Sigmoid colon (tissue), 7 donors: Measurements from ENCODE around the gene ARL8A. TPM values are rescaled to one million over a fixed set of nuclear protein-coding genes. Genes with fewer than 3 reads are reported as not detected.
A peak's percentile ranks its signal among the peaks of the same experiment; 100 is the strongest.

Experiments used
- DNase-seq: peaks from one replicate; pipeline ENCODE4 v3.0.0-alpha.2; 2019
- H3K27ac ChIP-seq, 4 donors: fragments of 200-600 bp; sonication (generic); one replicate each; pipeline ENCODE4 v1.5.1; 2016 to 2019; ENCODE audit warnings: mild to moderate bottlenecking in 1 of 4
- H3K27me3 ChIP-seq, 3 donors: fragments of 200-600 bp; sonication (generic); one replicate each; pipeline ENCODE4 v1.5.1; 2019; ENCODE audit warnings: mild to moderate bottlenecking in 1 of 3
- H3K36me3 ChIP-seq, 4 donors: fragments of 200-600 bp; sonication (generic); one replicate each; pipeline ENCODE4 v1.5.1; 2016 to 2019
- H3K4me1 ChIP-seq, 4 donors: fragments of 200-600 bp; sonication (generic); one replicate each; pipeline ENCODE4 v1.5.1; 2017 to 2019
- H3K4me3 ChIP-seq, 4 donors: fragments of 200-600 bp; sonication (generic); one replicate each; pipeline ENCODE4 v1.5.1; 2017 to 2019; ENCODE audit warnings: mild to moderate bottlenecking in 2 of 4, moderate library complexity in 1 of 4
- H3K9me3 ChIP-seq, 4 donors: fragments of 200-600 bp in 3 of 4; sonication (generic) in 3 of 4; one replicate each; pipeline versions ENCODE4 v1.5.1 to v1.6.1; 2013 to 2019
- EP300 ChIP-seq, 4 donors: sonication (generic); formaldehyde crosslinking; IDR thresholded peaks; one replicate each; pipeline ENCODE4 v1.6.1; 2017; ENCODE audit warnings: antibody characterized with exemption in 4 of 4
- POLR2A ChIP-seq, 2 donors: fragments of 450-650 bp; IDR thresholded peaks; one replicate each; pipeline ENCODE4 v1.6.1; 2016; ENCODE audit warnings: antibody characterized with exemption in 2 of 2, mild to moderate bottlenecking in 2 of 2, moderate library complexity in 2 of 2
- POLR2AphosphoS5 ChIP-seq, 4 donors: sonication (generic); formaldehyde crosslinking; IDR thresholded peaks; one replicate each; pipeline ENCODE4 v1.6.1; 2017; ENCODE audit warnings: antibody characterized with exemption in 4 of 4
- WGBS, 2 donors: extraction: QIAGEN DNeasy Blood & Tissue Kit; methylation state at CpG; one replicate each; pipeline ENCODE4 v1.1.7; 2013; 5-methylcytosine and 5-hydroxymethylcytosine counted together
- intact Hi-C: fragments of 100-400 bp; cut with DNase I; formaldehyde crosslinking; loops from one replicate; pipeline ENCODE4 v1.15.1; 2023
- polyA plus RNA-seq, 3 donors: library from polyadenylated mRNA; stranded (reverse); fragments of 200-250 nt; gene quantifications; one replicate each; pipeline ENCODE4 v1.2.3, GENCODE V29; 2013
- small RNA-seq, 3 donors: library from RNA; depleted of rRNA; stranded (forward); fragments of <200 nt; gene quantifications; one replicate each; pipeline ENCODE3, GENCODE V24; 2016
- total RNA-seq, 4 donors: library from RNA; depleted of rRNA; stranded (reverse); fragments of >200 nt; gene quantifications; one replicate each; pipeline ENCODE4 v1.1.0, GENCODE V29; 2016
- TF ChIP-seq, protein P1 (sequence below), 4 experiments: fragments of 450-650 bp in 3 of 4; fragments of 200-600 bp in 1 of 4; IDR thresholded peaks; one replicate each; pipeline ENCODE4 v1.5.1; 2016 to 2019; ENCODE audit warnings: antibody characterized with exemption in 4 of 4, mild to moderate bottlenecking in 3 of 4, moderate library complexity in 2 of 4
- donor health status: healthy with polysubstance abuse.
- donor health status: Bipolar disorder and iron deficiency.
- donor health status: healthy.

ARL8A gene
- total and polyA plus RNA-seq, 7 donors: 13.8 to 29.0 (median 22.4) TPM

GRCh38 chr1:202086579-202087350 lies 57.8 kb downstream of the ARL8A start:
- intact Hi-C loops: no loop called here
- no peak for DNase-seq
- Histone ChIP-seq H3K36me3 (no peaks in the 10 kb centered on the region), H3K27me3 (no peaks in the 10 kb centered on the region), H3K27ac (peak overlapping the region in 1 of 4 donors; percentile 34), H3K4me3 (no peak overlapping the region), H3K4me1 (no peaks in the 10 kb centered on the region), H3K9me3 (no peaks in the 10 kb centered on the region)
- TF ChIP-seq, protein P1, sequence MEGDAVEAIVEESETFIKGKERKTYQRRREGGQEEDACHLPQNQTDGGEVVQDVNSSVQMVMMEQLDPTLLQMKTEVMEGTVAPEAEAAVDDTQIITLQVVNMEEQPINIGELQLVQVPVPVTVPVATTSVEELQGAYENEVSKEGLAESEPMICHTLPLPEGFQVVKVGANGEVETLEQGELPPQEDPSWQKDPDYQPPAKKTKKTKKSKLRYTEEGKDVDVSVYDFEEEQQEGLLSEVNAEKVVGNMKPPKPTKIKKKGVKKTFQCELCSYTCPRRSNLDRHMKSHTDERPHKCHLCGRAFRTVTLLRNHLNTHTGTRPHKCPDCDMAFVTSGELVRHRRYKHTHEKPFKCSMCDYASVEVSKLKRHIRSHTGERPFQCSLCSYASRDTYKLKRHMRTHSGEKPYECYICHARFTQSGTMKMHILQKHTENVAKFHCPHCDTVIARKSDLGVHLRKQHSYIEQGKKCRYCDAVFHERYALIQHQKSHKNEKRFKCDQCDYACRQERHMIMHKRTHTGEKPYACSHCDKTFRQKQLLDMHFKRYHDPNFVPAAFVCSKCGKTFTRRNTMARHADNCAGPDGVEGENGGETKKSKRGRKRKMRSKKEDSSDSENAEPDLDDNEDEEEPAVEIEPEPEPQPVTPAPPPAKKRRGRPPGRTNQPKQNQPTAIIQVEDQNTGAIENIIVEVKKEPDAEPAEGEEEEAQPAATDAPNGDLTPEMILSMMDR (IDR thresholded peaks at IDR 0.05): no peak
- TF ChIP-seq EP300 (IDR thresholded peaks at IDR 0.05) (no peak), POLR2A (IDR thresholded peaks at IDR 0.05) (no peak), POLR2AphosphoS5 (IDR thresholded peaks at IDR 0.05) (no peak)
- WGBS, 2 donors: 13 to 56% methylated on average over 7 of the region's 7 CpGs

DNA sequence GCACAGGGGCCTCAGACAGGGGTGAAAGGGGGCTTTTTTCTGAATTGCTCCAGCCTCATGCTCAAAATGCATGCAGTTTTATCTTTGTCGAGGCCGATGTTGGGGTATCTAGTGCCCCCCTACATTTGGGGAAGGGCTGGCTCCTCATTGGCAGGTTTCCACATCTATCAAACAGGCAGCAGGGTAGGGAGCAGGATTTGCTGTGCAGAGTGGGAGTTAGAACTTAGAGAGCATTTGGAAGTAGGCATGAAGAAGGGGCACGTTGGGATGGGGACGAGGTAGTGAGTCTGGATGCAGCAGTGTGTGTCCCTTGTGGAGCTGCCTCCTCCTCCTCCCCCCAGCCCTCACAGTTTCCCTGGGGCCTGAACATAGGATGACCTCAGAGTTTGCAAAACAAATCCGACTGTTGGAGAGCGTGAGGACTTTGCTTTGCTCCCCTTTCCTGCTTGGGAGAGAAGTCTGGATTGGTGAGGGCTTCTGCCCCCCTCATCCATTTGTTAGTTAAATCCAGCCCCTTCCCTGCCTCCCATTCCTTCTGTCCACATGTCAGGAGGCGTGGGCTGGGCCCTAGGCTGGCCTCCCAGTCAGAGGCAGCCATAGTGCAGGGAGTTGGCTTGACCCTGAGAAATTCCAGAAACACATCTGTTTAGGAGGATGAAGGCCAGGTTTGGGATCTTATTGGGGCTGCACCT lies 58.7 kb downstream of the ARL8A start:
- TF ChIP-seq POLR2AphosphoS5 (IDR thresholded peaks at IDR 0.05) (no peak), EP300 (IDR thresholded peaks at IDR 0.05) (no peak), POLR2A (IDR thresholded peaks at IDR 0.05) (no peak)
- TF ChIP-seq, protein P1 (IDR thresholded peaks at IDR 0.05): no peak
- H3K27me3 ChIP-seq: no peaks in the 10 kb centered on the region
- DNase-seq: no peak
- peak overlapping the region in 2 of 4 donors; percentile 20 to 34 for H3K27ac ChIP-seq
- H3K4me3 ChIP-seq: no peak overlapping the region
- H3K4me1 ChIP-seq: no peaks in the 10 kb centered on the region
- intact Hi-C loops: no loop called here
- H3K36me3 ChIP-seq: no peaks in the 10 kb centered on the region
- WGBS, 2 donors: 11 to 44% methylated on average over 7 of the region's 7 CpGs
- H3K9me3 ChIP-seq: no peaks in the 10 kb centered on the region

DNA sequence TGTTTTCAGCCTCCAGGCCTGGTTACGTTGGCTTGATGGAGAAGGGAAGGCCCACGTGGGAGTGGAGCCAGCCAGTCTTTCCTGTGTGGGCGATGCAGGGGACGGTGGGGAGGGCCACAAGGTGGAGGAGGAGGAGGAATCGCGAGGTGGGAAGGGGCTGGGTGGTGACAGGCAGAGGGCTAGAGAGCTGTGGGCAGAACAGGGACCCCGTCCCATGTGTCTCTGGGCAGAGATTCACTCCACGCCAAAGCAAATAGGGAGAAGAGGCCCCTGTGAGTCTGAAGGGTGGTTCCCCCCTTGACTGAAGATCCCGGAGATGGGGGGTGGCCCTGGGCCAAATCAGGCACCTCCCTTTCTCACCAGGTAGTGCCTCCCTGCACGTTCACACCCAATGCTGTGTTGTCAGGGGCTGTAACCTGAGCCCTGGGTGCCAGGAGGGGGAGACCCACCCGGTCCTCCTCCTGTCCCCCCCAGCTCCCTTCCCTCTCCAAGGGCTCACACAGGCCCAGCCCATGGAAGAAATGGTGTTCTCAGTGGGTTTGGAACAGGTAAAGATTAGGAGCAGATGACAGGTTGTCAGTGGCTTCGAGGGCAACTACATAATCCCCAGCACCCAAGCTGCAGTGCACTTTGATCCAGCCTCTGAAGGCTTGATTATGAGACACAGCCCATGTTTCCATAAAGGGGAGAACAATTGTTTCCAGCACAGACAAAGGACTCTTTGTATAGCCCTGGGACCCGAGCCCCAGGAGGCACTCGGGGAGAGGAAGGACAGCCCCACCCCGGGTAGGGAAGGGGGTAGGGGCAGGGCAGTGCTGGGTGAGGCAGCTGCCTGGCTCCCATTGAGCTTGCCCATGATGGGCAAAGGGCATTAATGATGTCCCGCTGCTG lies 59.5 kb downstream of the ARL8A start:
- DNase-seq: no peak
- H3K4me3 ChIP-seq: no peak overlapping the region
- no peaks in the 10 kb centered on the region for H3K9me3 ChIP-seq
- H3K4me1 ChIP-seq: no peaks in the 10 kb centered on the region
- intact Hi-C loops: no loop called here
- TF ChIP-seq POLR2A (IDR thresholded peaks at IDR 0.05) (no peak), POLR2AphosphoS5 (IDR thresholded peaks at IDR 0.05) (no peak), EP300 (IDR thresholded peaks at IDR 0.05) (no peak)
- TF ChIP-seq, protein P1 (IDR thresholded peaks at IDR 0.05): no peak
- no peaks in the 10 kb centered on the region for H3K27me3 ChIP-seq
- H3K27ac ChIP-seq: peak overlapping the region in 2 of 4 donors; percentile 20 to 55
- 12 to 47% methylated on average over 16 of the region's 16 CpGs for WGBS, 2 donors
- H3K36me3 ChIP-seq: no peaks in the 10 kb centered on the region

Small RNA genes lying within 50 kb of the gene (small RNA-seq; reads per million reads assigned to genes)
- 0 reads per million in 3 donors for gene CRIP1P3

Other genes with a start within 250 kb of the ARL8A start
- 1,000 to 10,000 TPM in 1 of 4 donors, 100 to 1,000 TPM in 3; 633 to 1,011 (median 785) TPM for gene LMOD1, start 198.2 kb downstream of the ARL8A start, total RNA-seq
- gene LMOD1, start 198.2 kb downstream of the ARL8A start, polyA plus RNA-seq: 10 to 100 TPM in 2 of 3 donors, 1 to 10 TPM in 1; 4.9 to 75.0 (median 15.6) TPM
- 10 to 100 TPM; 23.3 to 56.7 (median 38.4) TPM for gene TIMM17A, start 189.2 kb downstream of the ARL8A start, total RNA-seq
- gene TIMM17A, start 189.2 kb downstream of the ARL8A start, polyA plus RNA-seq: 10 to 100 TPM; 48.6 to 71.4 (median 57.7) TPM
- 10 to 100 TPM; 23.9 to 38.5 (median 32.0) TPM for gene RNPEP, start 162.1 kb downstream of the ARL8A start, total RNA-seq
- 10 to 100 TPM; 59.1 to 86.5 (median 81.7) TPM for gene RNPEP, start 162.1 kb downstream of the ARL8A start, polyA plus RNA-seq
- gene ELF3, start 134.2 kb downstream of the ARL8A start, total RNA-seq: 1 to 10 TPM in 1 of 4 donors, under 1 TPM in 3; 0.16 to 1.8 (median 0.41) TPM
- gene ELF3, start 134.2 kb downstream of the ARL8A start, polyA plus RNA-seq: 100 to 1,000 TPM; 560 to 665 (median 569) TPM
- gene GPR37L1, start 21.8 kb downstream of the ARL8A start, total RNA-seq: under 1 TPM; under 0.01 to 0.36 (median 0.27) TPM
- 1 to 10 TPM in 1 of 3 donors, under 1 TPM in 1, not detected in 1; 0.92 to 1.8 TPM for gene GPR37L1, start 21.8 kb downstream of the ARL8A start, polyA plus RNA-seq
- 1 to 10 TPM in 2 of 4 donors, under 1 TPM in 1, not detected in 1; 0.71 to 6.2 (median 3.0) TPM for gene PTPN7, start 15.9 kb upstream of the ARL8A start, total RNA-seq
- 10 to 100 TPM in 1 of 3 donors, 1 to 10 TPM in 2; 2.3 to 18.2 (median 6.0) TPM for gene PTPN7, start 15.9 kb upstream of the ARL8A start, polyA plus RNA-seq
- gene LGR6, start 49.1 kb upstream of the ARL8A start, total RNA-seq: under 1 TPM in 2 of 4 donors, not detected in 2; 0.14 to 0.28 TPM
- gene LGR6, start 49.1 kb upstream of the ARL8A start, polyA plus RNA-seq: 1 to 10 TPM in 1 of 3 donors, not detected in 2; 1.0 TPM
- 1 to 10 TPM; 2.5 to 6.4 (median 4.1) TPM for gene UBE2T, start 197.2 kb upstream of the ARL8A start, total RNA-seq
- gene UBE2T, start 197.2 kb upstream of the ARL8A start, polyA plus RNA-seq: 10 to 100 TPM; 12.6 to 37.6 (median 23.1) TPM
- 100 to 1,000 TPM; 493 to 995 (median 807) TPM for gene PPP1R12B, start 204.0 kb upstream of the ARL8A start, total RNA-seq
- gene PPP1R12B, start 204.0 kb upstream of the ARL8A start, polyA plus RNA-seq: 10 to 100 TPM in 1 of 3 donors, 1 to 10 TPM in 2; 5.3 to 46.2 (median 8.4) TPM